SK-N-SH treated with all-trans-retinoic acid at 6 μM for 48 hours (cell line): ENCODE results near the gene SEMA5A.

ENCODE experiments used
- RARB ChIP-seq: fragments of 250-450 bp; sonication (Bioruptor Pico); IDR thresholded peaks from 2 replicates; pipeline ENCODE4 v1.8.0; 2021; ENCODE audit warnings: mild to moderate bottlenecking, moderate library complexity
- SNAI2 ChIP-seq: fragments of 250-450 bp; sonication (Bioruptor Pico); IDR thresholded peaks from 2 replicates; pipeline ENCODE4 v1.5.0; 2020; ENCODE audit warnings: mild to moderate bottlenecking, moderate library complexity
- ZC3H10 ChIP-seq: fragments of 250-450 bp; sonication (Bioruptor Pico); IDR thresholded peaks from 2 replicates; pipeline ENCODE4 v1.5.1; 2021; ENCODE audit warnings: mild to moderate bottlenecking, moderate library complexity
- TF ChIP-seq, protein P1 (sequence below): fragments of 250-450 bp; sonication (Bioruptor Pico); IDR thresholded peaks from 2 replicates; pipeline ENCODE4 v1.8.0; 2020; ENCODE audit warnings: mild to moderate bottlenecking, moderate library complexity, borderline replicate concordance

DNA sequence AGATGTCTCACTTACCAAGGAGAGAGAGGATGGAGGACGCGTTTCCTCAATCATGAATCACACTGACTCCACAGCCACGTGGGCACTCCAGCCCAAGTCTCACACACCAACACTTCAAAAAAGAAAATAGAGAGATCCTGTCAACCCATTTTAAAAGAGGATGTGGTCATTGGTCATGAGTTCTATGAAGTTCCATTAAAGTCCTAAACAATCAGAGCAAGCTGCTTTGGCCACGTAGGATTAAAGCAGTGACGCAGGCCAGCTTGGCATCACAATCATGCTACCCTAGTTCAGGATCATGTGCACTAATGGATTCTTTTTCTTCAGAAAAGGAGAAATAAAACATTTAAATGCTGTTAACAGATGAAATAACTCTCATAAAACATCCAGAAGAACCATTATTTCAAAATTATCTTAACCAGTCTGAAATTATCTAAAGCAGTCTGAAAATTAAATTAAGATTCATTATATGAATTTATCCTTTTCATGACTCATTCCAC lies 108.1 kb downstream of the SEMA5A start:
- TF ChIP-seq ZC3H10 (CRISPR knock-in tag) (peak; percentile 68; the same call in 1 of the 2 replicates), SNAI2 (CRISPR knock-in tag) (peak; percentile 66; the same call in 1 of the 2 replicates), RARB (no peak)
- TF ChIP-seq, protein P1, sequence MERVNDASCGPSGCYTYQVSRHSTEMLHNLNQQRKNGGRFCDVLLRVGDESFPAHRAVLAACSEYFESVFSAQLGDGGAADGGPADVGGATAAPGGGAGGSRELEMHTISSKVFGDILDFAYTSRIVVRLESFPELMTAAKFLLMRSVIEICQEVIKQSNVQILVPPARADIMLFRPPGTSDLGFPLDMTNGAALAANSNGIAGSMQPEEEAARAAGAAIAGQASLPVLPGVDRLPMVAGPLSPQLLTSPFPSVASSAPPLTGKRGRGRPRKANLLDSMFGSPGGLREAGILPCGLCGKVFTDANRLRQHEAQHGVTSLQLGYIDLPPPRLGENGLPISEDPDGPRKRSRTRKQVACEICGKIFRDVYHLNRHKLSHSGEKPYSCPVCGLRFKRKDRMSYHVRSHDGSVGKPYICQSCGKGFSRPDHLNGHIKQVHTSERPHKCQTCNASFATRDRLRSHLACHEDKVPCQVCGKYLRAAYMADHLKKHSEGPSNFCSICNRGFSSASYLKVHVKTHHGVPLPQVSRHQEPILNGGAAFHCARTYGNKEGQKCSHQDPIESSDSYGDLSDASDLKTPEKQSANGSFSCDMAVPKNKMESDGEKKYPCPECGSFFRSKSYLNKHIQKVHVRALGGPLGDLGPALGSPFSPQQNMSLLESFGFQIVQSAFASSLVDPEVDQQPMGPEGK (CRISPR knock-in tag) = peak; percentile 68; the same call in 1 of the 2 replicates
